Measurements from ENCODE around the gene MACROD2.
A peak's percentile ranks its signal among the peaks of the same experiment; 100 is the strongest.

MACROD2 gene

GRCh38 chr20:14337400-14338171 is 342.3 kb downstream of the MACROD2 start, which contains the start of gene FLRT3:
TSS of gene FLRT3 (minus strand) at chr20:14337612. CDS start at chr20:14327506, 10,106 bp downstream.
- H3K27ac ChIP-seq (ENCODE audit: low read length), result peak within 1 kb of the TSS; percentile 74
- H3K4me3 ChIP-seq (ENCODE audit: low read depth in 1 of 2, low read length in 2 of 2), result peak within 1 kb of the TSS; percentile 66 to 83
- H3K27me3 ChIP-seq (ENCODE audit: low read depth, low read length), result no peaks in the 10 kb centered on the region
- H3K36me3 ChIP-seq (ENCODE audit: control insufficient read depth in 1 of 2, insufficient read depth in 2 of 2, low read length in 2 of 2), result no peaks in the 10 kb centered on the region
- H3K9me3 ChIP-seq (ENCODE audit: control insufficient read depth in 1 of 2, low read length in 2 of 2), result no peaks in the 10 kb centered on the region
- peaks cover 0 to 4% of the 10 kb centered on the region in 2 donors for H3K4me1 ChIP-seq (ENCODE audit: control insufficient read depth in 1 of 2, insufficient read depth in 2 of 2, low read length in 2 of 2)

- Histone ChIP-seq H3K9me3 (ENCODE audit: control insufficient read depth in 1 of 2, low read length in 2 of 2) (no peaks in the 10 kb centered on the region), H3K27ac (ENCODE audit: low read length) (no peak overlapping the region)
These were observed 346.5 kb downstream of the MACROD2 start for GRCh38 chr20:14341801-14342200.

GRCh38 chr20:14342918-14343317 is 347.6 kb downstream of the MACROD2 start:
- no peak overlapping the region for H3K4me3 ChIP-seq (ENCODE audit: low read depth in 1 of 2, low read length in 2 of 2)
- H3K36me3 ChIP-seq (ENCODE audit: control insufficient read depth in 1 of 2, insufficient read depth in 2 of 2, low read length in 2 of 2), result no peaks in the 10 kb centered on the region
- no peak overlapping the region for H3K27ac ChIP-seq (ENCODE audit: low read length)
- no peaks in the 10 kb centered on the region for H3K4me1 ChIP-seq (ENCODE audit: control insufficient read depth in 1 of 2, insufficient read depth in 2 of 2, low read length in 2 of 2)
- H3K9me3 ChIP-seq (ENCODE audit: control insufficient read depth in 1 of 2, low read length in 2 of 2), result no peaks in the 10 kb centered on the region
- no peaks in the 10 kb centered on the region for H3K27me3 ChIP-seq (ENCODE audit: low read depth, low read length)

More at GRCh38 chr20:14341801-14342200, 346.5 kb downstream of the MACROD2 start:
- Histone ChIP-seq H3K36me3 (ENCODE audit: control insufficient read depth in 1 of 2, insufficient read depth in 2 of 2, low read length in 2 of 2) (no peaks in the 10 kb centered on the region), H3K4me1 (ENCODE audit: control insufficient read depth in 1 of 2, insufficient read depth in 2 of 2, low read length in 2 of 2) (no peaks in the 10 kb centered on the region), H3K27me3 (ENCODE audit: low read depth, low read length) (no peaks in the 10 kb centered on the region), H3K4me3 (ENCODE audit: low read depth in 1 of 2, low read length in 2 of 2) (no peak overlapping the region)

- Histone ChIP-seq H3K36me3 (ENCODE audit: control insufficient read depth in 1 of 2, insufficient read depth in 2 of 2, low read length in 2 of 2) (no peaks in the 10 kb centered on the region), H3K9me3 (ENCODE audit: control insufficient read depth in 1 of 2, low read length in 2 of 2) (no peaks in the 10 kb centered on the region), H3K4me3 (ENCODE audit: low read depth in 1 of 2, low read length in 2 of 2) (no peak overlapping the region), H3K27ac (ENCODE audit: low read length) (no peak overlapping the region), H3K27me3 (ENCODE audit: low read depth, low read length) (no peaks in the 10 kb centered on the region), H3K4me1 (ENCODE audit: control insufficient read depth in 1 of 2, insufficient read depth in 2 of 2, low read length in 2 of 2) (no peaks in the 10 kb centered on the region)
These were observed 348.3 kb downstream of the MACROD2 start for GRCh38 chr20:14343491-14344065.

GRCh38 chr20:14344746-14345145 is 349.4 kb downstream of the MACROD2 start:
- no peaks in the 10 kb centered on the region for H3K9me3 ChIP-seq (ENCODE audit: control insufficient read depth in 1 of 2, low read length in 2 of 2)
- H3K4me3 ChIP-seq (ENCODE audit: low read depth in 1 of 2, low read length in 2 of 2), result no peak overlapping the region
- no peaks in the 10 kb centered on the region for H3K4me1 ChIP-seq (ENCODE audit: control insufficient read depth in 1 of 2, insufficient read depth in 2 of 2, low read length in 2 of 2)
- H3K27me3 ChIP-seq (ENCODE audit: low read depth, low read length), result no peaks in the 10 kb centered on the region
- H3K36me3 ChIP-seq (ENCODE audit: control insufficient read depth in 1 of 2, insufficient read depth in 2 of 2, low read length in 2 of 2), result no peaks in the 10 kb centered on the region
- no peak overlapping the region for H3K27ac ChIP-seq (ENCODE audit: low read length)

GRCh38 chr20:14355791-14356190 is 360.5 kb downstream of the MACROD2 start:
- H3K4me1 ChIP-seq (ENCODE audit: control insufficient read depth in 1 of 2, insufficient read depth in 2 of 2, low read length in 2 of 2), result no peaks in the 10 kb centered on the region
- no peaks in the 10 kb centered on the region for H3K27me3 ChIP-seq (ENCODE audit: low read depth, low read length)
- H3K27ac ChIP-seq (ENCODE audit: low read length), result no peak overlapping the region
- no peak overlapping the region for H3K4me3 ChIP-seq (ENCODE audit: low read depth in 1 of 2, low read length in 2 of 2)
- H3K36me3 ChIP-seq (ENCODE audit: control insufficient read depth in 1 of 2, insufficient read depth in 2 of 2, low read length in 2 of 2), result no peaks in the 10 kb centered on the region
- H3K9me3 ChIP-seq (ENCODE audit: control insufficient read depth in 1 of 2, low read length in 2 of 2), result no peaks in the 10 kb centered on the region

- peaks cover 0 to 4% of the 10 kb centered on the region in 2 donors for H3K9me3 ChIP-seq (ENCODE audit: control insufficient read depth in 1 of 2, low read length in 2 of 2)
- no peak overlapping the region for H3K4me3 ChIP-seq (ENCODE audit: low read depth in 1 of 2, low read length in 2 of 2)
- no peaks in the 10 kb centered on the region for H3K4me1 ChIP-seq (ENCODE audit: control insufficient read depth in 1 of 2, insufficient read depth in 2 of 2, low read length in 2 of 2)
- H3K36me3 ChIP-seq (ENCODE audit: control insufficient read depth in 1 of 2, insufficient read depth in 2 of 2, low read length in 2 of 2), result no peaks in the 10 kb centered on the region
- H3K27ac ChIP-seq (ENCODE audit: low read length), result no peak overlapping the region
- H3K27me3 ChIP-seq (ENCODE audit: low read depth, low read length), result no peaks in the 10 kb centered on the region
These were observed 365.1 kb downstream of the MACROD2 start for GRCh38 chr20:14360416-14360815.

- Histone ChIP-seq H3K9me3 (ENCODE audit: control insufficient read depth in 1 of 2, low read length in 2 of 2) (peaks cover 0 to 4% of the 10 kb centered on the region in 2 donors), H3K36me3 (ENCODE audit: control insufficient read depth in 1 of 2, insufficient read depth in 2 of 2, low read length in 2 of 2) (no peaks in the 10 kb centered on the region), H3K4me1 (ENCODE audit: control insufficient read depth in 1 of 2, insufficient read depth in 2 of 2, low read length in 2 of 2) (no peaks in the 10 kb centered on the region), H3K27ac (ENCODE audit: low read length) (no peak overlapping the region), H3K4me3 (ENCODE audit: low read depth in 1 of 2, low read length in 2 of 2) (no peak overlapping the region), H3K27me3 (ENCODE audit: low read depth, low read length) (no peaks in the 10 kb centered on the region)
These were observed 366.4 kb downstream of the MACROD2 start for GRCh38 chr20:14361509-14362345.

GRCh38 chr20:14374196-14374595 is 378.9 kb downstream of the MACROD2 start:
- no peaks in the 10 kb centered on the region for H3K36me3 ChIP-seq (ENCODE audit: control insufficient read depth in 1 of 2, insufficient read depth in 2 of 2, low read length in 2 of 2)
- H3K4me3 ChIP-seq (ENCODE audit: low read depth in 1 of 2, low read length in 2 of 2), result no peak overlapping the region
- no peak overlapping the region for H3K27ac ChIP-seq (ENCODE audit: low read length)
- no peaks in the 10 kb centered on the region for H3K4me1 ChIP-seq (ENCODE audit: control insufficient read depth in 1 of 2, insufficient read depth in 2 of 2, low read length in 2 of 2)
- no peaks in the 10 kb centered on the region for H3K27me3 ChIP-seq (ENCODE audit: low read depth, low read length)
- H3K9me3 ChIP-seq (ENCODE audit: control insufficient read depth in 1 of 2, low read length in 2 of 2), result no peaks in the 10 kb centered on the region

- H3K27me3 ChIP-seq (ENCODE audit: low read depth, low read length), result no peaks in the 10 kb centered on the region
- no peaks in the 10 kb centered on the region for H3K4me1 ChIP-seq (ENCODE audit: control insufficient read depth in 1 of 2, insufficient read depth in 2 of 2, low read length in 2 of 2)
- no peak overlapping the region for H3K4me3 ChIP-seq (ENCODE audit: low read depth in 1 of 2, low read length in 2 of 2)
- no peaks in the 10 kb centered on the region for H3K36me3 ChIP-seq (ENCODE audit: control insufficient read depth in 1 of 2, insufficient read depth in 2 of 2, low read length in 2 of 2)
- no peaks in the 10 kb centered on the region for H3K9me3 ChIP-seq (ENCODE audit: control insufficient read depth in 1 of 2, low read length in 2 of 2)
- H3K27ac ChIP-seq (ENCODE audit: low read length), result no peak overlapping the region
These were observed 380.2 kb downstream of the MACROD2 start for GRCh38 chr20:14375416-14375985.

GRCh38 chr20:14378326-14378725 is 383.0 kb downstream of the MACROD2 start:
- Histone ChIP-seq H3K4me1 (ENCODE audit: control insufficient read depth in 1 of 2, insufficient read depth in 2 of 2, low read length in 2 of 2) (no peaks in the 10 kb centered on the region), H3K27me3 (ENCODE audit: low read depth, low read length) (no peaks in the 10 kb centered on the region), H3K36me3 (ENCODE audit: control insufficient read depth in 1 of 2, insufficient read depth in 2 of 2, low read length in 2 of 2) (no peaks in the 10 kb centered on the region), H3K9me3 (ENCODE audit: control insufficient read depth in 1 of 2, low read length in 2 of 2) (no peaks in the 10 kb centered on the region), H3K27ac (ENCODE audit: low read length) (no peak overlapping the region), H3K4me3 (ENCODE audit: low read depth in 1 of 2, low read length in 2 of 2) (no peak overlapping the region)

Data from muscle layer of duodenum (tissue), 2 donors.